PC-9 (cell line): ENCODE measurements around the gene TTBK2.

ENCODE experiments used
- EZH2 ChIP-seq: fragments of 200-600 bp; sonication (generic); IDR thresholded peaks from 2 replicates; pipeline ENCODE4 v1.8.0; 2017; ENCODE audit warnings: antibody characterized with exemption, low read depth
- TF ChIP-seq, protein P1 (sequence below): fragments of 200-600 bp; sonication (generic); conservative IDR thresholded peaks from 2 replicates; pipeline ENCODE4 v1.6.1; 2017; ENCODE audit warnings: mixed run types, antibody characterized with exemption, mild to moderate bottlenecking, moderate library complexity

DNA sequence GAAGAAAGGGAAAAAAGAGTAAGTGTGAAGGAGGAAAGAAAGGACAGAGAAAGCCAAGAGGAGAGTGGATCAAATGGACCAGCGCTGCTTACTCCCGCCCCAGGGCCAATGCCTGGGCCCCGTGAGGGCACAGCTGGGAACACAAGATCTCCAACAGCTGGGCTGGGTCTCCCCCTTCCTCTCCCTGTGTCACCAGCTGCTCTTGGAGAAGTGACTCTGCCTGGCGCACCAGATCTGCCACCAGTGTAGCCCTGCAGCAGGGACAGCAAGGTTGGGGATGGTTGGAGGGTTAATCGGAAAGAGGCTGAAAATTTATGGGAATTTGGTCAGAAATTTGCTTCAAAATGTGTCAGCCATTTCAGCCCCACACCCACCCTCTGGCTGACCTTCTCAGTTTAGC, 192.0 kb downstream of the TTBK2 start:
- no peak for TF ChIP-seq EZH2
- TF ChIP-seq, protein P1, sequence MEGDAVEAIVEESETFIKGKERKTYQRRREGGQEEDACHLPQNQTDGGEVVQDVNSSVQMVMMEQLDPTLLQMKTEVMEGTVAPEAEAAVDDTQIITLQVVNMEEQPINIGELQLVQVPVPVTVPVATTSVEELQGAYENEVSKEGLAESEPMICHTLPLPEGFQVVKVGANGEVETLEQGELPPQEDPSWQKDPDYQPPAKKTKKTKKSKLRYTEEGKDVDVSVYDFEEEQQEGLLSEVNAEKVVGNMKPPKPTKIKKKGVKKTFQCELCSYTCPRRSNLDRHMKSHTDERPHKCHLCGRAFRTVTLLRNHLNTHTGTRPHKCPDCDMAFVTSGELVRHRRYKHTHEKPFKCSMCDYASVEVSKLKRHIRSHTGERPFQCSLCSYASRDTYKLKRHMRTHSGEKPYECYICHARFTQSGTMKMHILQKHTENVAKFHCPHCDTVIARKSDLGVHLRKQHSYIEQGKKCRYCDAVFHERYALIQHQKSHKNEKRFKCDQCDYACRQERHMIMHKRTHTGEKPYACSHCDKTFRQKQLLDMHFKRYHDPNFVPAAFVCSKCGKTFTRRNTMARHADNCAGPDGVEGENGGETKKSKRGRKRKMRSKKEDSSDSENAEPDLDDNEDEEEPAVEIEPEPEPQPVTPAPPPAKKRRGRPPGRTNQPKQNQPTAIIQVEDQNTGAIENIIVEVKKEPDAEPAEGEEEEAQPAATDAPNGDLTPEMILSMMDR = no peak
